GM19035 (cell line): ENCODE measurements around the gene CFB.
"Not testable (repeated sequence)": the region's sequence is repeated elsewhere in the genome, so short reads cannot be mapped to it uniquely, and the experiment has no call there.

ENCODE experiments used
- ATAC-seq: cut with Tn5 transposase; IDR thresholded peaks from one replicate; pipeline ENCODE4 v1.9.1; 2021; ENCODE audit not compliant: unreplicated experiment

CFB gene

DNA sequence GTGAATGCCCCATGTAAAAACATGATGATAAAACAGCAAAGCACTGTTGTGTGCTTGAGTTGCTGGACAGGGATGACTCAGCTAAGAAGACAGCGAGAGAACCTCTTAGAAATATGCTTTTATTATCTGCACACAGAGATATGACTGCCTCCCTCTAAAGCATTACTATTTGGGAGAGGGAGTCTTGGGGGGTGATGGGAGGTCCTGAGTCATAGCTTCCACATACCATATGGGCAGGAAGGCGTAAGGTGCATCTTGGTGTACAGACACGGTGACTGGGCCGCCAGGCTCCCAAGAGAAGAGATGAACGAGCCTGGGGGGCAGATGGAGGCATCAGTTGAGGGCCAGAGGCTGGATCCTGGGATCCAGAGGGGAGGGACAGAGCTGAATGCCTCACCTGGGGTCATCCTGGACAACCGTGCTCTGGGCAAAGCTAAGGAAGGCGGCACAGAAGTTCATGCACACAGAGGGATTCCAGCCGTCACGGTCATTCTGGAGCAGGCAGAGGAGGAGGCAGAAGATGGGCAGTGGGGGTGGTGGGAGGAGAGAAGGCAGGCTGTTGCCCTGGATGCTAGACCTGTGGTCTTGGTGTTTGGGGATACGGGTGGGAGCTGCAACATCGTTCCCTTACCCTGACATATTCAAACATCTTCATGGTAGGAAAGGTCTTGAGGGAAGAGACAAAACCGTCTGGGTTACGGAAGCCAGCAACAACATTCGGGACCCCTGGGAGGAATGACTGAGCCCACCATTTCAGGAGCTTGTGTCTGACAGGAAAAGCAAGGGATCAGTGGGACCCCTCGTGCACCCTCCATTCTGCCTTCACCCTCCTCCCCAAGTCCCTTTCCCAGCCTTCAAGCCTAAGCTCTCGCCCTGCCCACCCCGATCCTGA, 24.1 kb downstream of the CFB start:
- no peak for ATAC-seq

DNA sequence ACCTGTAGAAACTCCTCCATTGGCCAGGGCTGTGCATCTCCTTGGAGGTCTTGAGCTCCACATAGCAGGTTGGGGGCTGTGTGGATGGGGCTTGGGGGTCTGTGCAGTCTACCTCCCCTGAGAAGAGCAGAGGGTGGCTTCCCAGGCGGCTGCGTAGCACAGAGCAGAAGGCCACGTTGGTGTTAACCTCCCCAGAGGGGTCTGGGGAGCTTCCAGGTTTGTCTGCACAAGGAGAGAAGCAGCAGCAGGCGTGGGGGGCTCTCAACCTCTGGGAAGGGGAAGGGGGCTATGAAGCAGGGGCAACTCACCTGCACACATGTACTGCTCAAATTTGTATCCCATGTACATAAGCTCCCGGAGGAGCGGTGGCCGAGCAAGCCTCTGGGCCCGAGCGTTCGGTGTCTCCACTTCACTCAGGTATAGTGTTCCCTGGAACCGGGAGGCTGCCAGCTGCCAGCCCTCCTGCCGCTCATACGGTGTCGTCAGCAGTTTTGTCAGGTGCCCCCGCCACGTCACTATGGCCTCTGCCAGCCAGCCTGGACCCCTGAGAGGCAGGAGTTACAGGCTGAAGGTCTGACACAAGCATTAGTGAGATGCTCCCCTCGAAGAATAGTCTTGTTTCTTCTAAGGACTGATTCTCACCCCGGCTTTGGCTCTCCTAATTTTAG, 24.8 kb downstream of the CFB start:
- no peak for ATAC-seq

DNA sequence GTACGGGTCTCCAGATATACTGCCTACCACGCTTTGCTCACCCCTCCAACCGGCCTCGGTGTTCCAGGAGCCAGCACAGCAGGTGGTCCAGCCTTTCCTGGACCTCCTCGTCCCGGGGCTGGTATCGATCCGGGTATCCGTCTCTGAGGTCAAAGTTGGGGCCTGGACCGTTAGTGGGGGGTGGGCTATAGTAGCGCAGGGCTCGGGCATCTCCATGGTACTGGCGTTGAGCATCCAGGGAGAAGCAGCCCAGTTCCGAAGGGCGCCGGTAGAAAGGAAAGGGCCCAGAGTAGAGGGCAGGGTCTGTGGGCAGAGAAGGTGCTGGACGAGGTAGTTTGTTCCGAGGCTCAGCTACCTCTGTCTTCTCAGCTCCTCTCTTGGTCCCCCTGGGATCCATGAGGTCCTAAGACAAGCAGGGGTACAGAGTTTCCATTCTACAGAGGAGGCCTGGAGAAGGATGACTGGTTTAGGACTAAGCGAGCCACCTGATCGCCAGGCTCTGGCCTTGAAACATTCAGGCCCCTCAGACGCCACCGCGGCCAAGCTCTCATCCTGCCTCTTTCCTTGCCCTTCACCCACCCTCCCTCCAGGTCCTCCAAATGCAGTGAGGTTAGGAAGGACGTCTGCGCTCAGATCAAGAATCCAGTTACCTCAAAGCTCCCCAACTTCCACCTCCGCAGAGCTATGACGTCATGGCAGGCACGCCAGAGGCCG, 25.5 kb downstream of the CFB start:
- no peak for ATAC-seq

DNA sequence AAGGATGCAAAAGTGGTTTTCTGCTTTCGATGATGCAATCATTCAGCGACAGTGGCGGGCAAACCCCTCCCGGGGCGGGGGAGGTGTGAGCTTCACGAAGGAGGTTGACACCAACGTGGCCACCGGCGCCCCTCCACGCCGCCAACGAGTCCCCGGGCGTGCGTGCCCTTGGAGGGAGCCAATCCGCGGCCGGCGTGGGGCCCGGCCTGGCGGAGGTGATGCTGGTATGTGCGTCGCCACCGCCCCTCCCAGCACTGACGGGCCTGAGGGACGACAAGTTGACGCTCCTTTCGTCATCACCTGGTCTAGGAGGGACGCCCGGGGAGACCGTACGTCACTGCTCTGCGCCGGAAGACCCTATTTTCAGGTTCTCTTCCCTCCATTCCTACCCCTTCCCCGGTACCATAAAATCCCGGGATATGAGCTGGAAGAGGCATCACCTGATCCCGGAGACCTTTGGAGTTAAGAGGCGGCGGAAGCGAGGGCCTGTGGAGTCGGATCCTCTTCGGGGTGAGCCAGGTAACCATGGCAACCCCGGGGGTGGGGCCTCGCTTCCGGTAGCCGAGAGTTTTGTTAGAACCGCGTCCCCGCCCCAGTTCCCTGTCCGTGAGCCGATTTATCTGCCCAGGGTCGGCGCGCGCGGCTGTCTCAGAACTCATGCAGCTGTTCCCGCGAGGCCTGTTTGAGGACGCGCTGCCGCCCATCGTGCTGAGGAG, 26.3 kb downstream of the CFB start, which contains the start of gene DXO:
Gene DXO (minus strand): TSS at position 146 of the 716 bp plus-strand sequence. CDS start 463 bp downstream, outside the sequence.
- ATAC-seq, result peak; percentile 91

DNA sequence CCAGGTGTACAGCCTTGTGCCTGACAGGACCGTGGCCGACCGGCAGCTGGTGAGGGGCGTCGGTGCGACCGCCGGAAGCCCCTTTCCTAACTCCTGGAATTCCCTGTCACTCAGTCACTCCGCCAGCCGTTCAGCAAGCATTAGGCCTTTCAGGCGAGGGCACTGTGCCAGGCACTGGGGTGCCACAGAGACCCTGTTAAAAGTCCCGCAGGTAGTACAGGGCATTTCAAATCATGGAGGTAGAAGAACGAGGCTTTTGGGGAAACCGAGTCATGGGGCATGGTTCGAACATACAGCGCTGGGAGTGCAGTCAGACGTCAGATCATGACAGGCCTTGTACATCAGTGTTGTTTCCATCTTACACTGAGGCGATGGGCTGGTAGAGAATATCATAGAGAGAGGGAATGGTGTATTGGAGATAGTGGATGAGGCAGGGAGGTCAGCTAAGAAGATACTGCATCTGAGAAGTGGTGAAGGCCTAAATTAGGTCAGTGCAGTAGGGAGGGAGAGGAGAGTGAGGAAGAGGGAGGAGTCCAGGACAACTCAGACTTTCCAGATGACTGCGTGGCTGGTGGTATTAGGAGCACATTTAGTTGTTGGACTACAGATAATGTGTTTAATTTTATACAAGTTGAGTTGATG, 26.9 kb downstream of the CFB start:
- no peak for ATAC-seq

DNA sequence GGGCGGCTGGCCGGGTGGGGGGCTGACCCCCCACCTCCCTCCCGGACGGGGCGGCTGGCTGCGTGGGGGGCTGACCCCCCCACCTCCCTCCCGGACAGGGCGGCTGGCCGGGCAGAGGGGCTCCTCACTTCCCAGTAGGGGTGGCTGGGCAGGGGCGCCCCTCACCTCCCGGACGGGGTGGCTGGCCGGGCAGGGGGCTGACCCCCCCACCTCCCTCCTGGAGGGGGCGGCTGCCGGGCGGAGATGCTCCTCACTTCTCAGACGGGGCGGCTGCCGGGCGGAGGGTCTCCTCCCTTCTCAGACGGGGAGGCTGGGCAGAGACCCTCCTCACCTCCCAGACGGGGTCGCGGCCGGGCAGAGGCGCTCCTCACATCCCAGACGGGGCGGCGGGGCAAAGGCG, 30.2 kb downstream of the CFB start:
- not testable (repeated sequence) for ATAC-seq

DNA sequence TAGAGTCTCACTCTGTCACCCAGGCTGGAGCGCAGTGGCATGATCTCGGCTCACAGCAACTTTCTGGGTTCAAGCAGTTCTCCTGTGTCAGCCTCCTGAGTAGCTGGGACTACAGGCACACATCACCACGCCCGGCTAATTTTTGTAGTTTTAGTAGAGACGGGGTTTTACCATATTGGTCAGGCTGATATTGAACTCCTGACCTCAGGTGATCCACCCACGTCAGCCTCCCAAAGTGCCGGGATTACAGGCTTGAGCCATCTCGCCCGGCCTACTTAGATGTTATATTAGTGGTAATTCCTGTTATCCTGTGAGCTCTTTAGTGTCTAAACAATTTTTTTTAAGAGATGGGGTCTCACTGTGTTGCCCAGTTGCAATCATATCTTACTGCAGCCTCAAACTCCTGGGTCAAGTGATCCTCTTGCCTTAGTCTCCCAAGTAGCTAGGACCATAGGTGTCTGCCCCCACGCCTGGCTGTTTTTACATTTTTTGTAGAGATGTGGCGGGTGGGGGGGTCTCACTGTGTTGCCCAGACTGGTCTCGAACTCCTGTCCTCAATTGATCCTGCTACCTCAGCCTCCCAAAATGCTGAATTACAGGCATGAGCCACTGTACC, 32.0 kb downstream of the CFB start:
- no peak for ATAC-seq

DNA sequence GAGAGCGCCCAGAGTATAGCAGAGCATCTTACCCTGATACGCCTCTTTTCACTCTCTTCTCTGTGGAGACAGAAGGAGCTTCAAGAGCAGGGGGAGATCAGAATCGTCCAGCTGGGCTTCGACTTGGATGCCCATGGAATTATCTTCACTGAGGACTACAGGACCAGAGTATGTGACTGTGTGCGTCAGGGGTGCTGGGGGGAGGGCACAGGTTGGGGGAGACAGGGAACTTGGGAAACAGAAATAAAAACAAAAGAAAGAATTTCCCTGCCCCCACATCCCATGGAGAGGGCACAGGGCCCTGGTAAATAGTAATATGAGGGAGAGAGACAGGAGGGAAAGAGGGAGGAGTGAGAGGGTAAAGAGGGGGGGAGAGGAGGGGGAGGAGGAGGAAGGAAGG, 32.9 kb downstream of the CFB start:
- ATAC-seq, result no peak

DNA sequence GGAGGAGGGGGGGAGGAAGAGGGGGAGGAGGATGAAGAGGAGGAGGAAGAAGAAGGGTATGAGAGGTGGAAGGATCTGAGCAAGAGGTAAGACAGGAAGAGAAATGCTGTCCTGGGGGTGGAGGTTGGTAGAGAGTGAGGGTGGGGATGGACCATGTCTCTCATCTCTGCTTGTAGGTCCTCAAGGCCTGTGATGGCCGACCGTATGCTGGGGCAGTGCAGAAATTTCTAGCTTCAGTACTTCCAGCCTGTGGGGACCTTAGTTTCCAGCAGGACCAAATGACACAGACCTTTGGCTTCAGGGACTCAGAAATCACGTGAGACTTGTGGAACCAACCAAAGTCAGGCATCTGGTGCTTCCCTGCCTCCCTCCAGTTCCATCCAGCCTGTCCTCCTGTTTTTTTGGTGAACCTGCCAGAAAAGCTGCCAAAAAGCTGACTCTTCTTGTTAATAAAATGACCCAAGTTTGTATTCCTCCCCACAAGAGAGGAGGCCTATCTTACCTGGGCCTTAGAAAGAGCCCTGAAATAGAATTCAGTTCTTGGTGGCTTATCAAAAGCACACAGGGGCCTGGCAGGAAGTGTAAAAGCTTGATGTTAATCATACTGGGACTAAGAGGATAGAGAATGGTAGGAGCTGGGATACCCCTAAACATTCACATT, 33.5 kb downstream of the CFB start:
- no peak for ATAC-seq

DNA sequence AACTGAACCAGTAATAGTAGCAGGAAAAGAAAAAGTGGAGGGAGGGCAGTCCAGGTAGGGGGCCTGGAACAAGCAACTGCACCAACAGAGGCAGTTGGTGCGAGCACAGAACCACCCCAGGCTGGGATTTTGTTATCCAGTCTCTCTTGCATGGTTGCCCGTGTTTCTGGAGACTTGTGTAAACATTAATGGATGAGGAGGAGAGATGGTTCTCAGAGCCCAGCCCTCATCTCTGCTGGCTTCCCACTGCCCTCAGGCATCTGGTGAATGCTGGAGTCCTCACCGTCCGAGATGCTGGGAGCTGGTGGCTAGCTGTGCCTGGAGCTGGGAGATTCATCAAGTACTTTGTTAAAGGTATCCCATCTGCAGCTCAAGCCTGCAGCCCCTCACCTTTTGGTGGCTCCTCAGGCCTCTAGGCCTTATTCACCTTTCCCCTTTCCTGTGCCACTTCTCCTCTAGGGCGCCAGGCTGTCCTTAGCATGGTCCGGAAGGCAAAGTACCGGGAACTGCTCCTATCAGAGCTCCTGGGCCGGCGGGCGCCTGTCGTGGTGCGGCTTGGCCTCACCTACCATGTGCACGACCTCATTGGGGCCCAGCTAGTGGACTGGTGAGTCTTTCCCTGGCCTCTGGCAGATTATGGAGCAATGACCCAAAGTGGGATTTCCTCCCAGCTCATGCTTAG, 34.4 kb downstream of the CFB start:
- not testable (repeated sequence) for ATAC-seq

DNA sequence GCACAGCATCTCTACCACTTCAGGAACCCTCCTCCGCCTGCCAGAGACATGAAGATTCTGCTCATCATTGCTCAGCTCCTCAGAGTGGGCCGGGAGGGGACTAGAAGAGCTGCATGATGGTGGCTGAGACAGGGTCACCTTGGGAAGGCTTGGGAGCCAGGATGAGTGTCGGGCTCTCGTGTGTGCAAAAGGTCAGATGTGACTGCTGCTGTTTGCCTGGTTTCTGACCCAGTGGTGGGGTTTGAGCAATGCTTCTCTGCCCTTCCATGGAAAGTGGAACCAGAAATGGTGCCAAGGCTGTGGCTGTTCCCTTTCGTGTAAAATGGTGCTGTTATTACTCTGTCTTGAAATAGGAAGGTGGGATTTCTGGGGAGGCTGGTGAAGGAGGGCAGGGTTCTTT, 35.1 kb downstream of the CFB start:
- ATAC-seq, result not testable (repeated sequence)

DNA sequence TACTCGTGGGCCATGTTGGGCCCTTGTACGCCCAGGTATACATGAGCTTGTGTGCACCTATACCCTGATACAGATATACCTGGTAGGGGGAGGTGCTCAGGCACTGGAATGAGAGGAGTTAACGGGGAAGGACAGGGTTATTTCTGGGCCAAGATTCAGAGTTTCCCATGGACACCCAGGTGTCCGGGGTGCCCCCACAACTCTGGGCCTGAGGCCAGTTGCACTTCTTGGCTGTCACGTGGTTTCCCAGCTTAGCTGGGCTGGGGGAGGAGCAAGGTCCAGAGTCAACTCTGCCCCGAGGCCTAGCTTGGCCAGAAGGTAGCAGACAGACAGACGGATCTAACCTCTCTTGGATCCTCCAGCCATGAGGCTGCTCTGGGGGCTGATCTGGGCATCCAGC, 35.8 kb downstream of the CFB start, which contains the start of gene C4A:
Gene C4A (plus strand): TSS at position 314 of the 400 bp plus-strand sequence. CDS start 51 bp downstream, at position 365.
- ATAC-seq, result not testable (repeated sequence)

DNA sequence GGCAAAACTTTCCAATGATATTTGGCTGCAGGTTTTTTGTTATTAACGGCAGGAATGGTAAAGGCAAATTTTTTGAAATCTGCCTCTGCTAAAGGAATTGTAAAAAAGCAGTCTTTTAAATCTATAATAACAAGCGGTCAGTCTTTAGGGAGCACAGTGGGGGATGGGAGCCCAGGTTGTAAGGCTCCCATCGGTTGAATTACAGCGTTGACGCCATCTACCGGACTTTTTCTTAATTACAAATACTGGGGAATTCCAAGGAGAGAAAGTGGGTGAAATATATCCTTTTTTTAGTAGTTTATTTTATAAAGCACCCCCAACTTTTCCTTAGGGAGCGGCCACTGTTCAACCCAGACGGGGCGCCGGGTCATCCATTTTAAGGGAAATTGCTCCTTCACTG, 43.5 kb downstream of the CFB start:
- ATAC-seq, result not testable (repeated sequence)

DNA sequence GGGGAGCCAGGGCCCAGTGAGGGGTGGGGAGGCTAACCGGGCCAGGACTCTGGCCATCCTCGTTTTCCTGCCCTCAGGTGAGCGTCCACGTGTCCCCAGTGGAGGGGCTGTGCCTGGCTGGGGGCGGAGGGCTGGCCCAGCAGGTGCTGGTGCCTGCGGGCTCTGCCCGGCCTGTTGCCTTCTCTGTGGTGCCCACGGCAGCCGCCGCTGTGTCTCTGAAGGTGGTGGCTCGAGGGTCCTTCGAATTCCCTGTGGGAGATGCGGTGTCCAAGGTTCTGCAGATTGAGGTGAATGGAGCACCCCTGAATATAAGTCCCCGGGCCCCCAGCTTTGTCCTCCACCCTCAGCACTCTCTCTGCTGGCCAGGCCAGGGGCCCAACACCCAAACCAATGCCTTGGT, 48.5 kb downstream of the CFB start:
- ATAC-seq, result not testable (repeated sequence)

DNA sequence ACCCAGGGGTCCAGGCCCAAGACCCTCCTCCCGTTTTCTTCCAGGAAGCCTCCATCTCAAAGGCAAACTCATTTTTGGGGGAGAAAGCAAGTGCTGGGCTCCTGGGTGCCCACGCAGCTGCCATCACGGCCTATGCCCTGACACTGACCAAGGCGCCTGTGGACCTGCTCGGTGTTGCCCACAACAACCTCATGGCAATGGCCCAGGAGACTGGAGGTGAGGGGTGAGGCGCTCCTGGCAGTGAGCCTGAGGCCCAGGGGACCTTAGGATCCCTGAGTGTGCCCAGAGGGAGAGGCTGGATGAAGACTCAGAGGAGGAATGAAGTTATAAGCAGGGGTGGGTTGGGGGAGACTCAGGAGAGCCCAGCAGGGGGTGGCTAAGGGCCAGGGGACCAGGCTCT, 50.5 kb downstream of the CFB start:
- not testable (repeated sequence) for ATAC-seq
